ENCODE measurements around the gene RDM1. TPM values are rescaled to one million over a fixed set of nuclear protein-coding genes. Genes with fewer than 3 reads are reported as not detected.

Gene RDM1
- total RNA-seq = not detected
- long read RNA-seq = 0 reads

- Histone ChIP-seq H3K4me3 (peak within 1 kb of the TSS; percentile 48), H3K4me1 (peaks cover 13% of the 10 kb centered on the region), H3K9me3 (no peaks in the 10 kb centered on the region), H3K27me3 (ENCODE audit: low read depth) (peaks cover 11% of the 10 kb centered on the region), H3K36me3 (no peaks in the 10 kb centered on the region), H3K27ac (no peak within 1 kb of the TSS)
- DNase-seq (peak; percentile 61), ATAC-seq (peak; percentile 79 to 84)
- intact Hi-C loops (cut with DNase I) = no loop called here
- no peak for TF ChIP-seq CTCF (IDR thresholded peaks at IDR 0.05)
Measured at GRCh38 chr17:35930211-35931065, at the start of gene RDM1. Gene RDM1, minus strand, starts transcription at chr17:35930773. Its CDS starts 46 bp downstream, at chr17:35930727.

- DNase-seq (no peak), ATAC-seq (no peak)
- intact Hi-C loops (cut with DNase I) = no loop called here
Measured at GRCh38 chr17:35978346-35978745, 47.8 kb upstream of the RDM1 start.

GRCh38 chr17:35977509-35977908 lies 46.9 kb upstream of the RDM1 start:
- intact Hi-C loops (cut with DNase I) = no loop called here
- no peak for DNase-seq

More at GRCh38 chr17:35978346-35978745, 47.8 kb upstream of the RDM1 start:
- H3K36me3 ChIP-seq = no peaks in the 10 kb centered on the region
- H3K4me1 ChIP-seq = peaks cover 5% of the 10 kb centered on the region
- H3K9me3 ChIP-seq = no peaks in the 10 kb centered on the region
- H3K27ac ChIP-seq = no peak overlapping the region
- H3K4me3 ChIP-seq = no peak overlapping the region
- no peaks in the 10 kb centered on the region for H3K27me3 ChIP-seq (ENCODE audit: low read depth)
- TF ChIP-seq CTCF (IDR thresholded peaks at IDR 0.05) = no peak

GRCh38 chr17:35973333-35974260 lies 43.0 kb upstream of the RDM1 start:
- H3K4me1 ChIP-seq = peaks cover 15% of the 10 kb centered on the region
- peak overlapping the region; percentile 24 for H3K27ac ChIP-seq
- no peaks in the 10 kb centered on the region for H3K9me3 ChIP-seq
- H3K27me3 ChIP-seq (ENCODE audit: low read depth) = no peaks in the 10 kb centered on the region
- intact Hi-C loops (cut with DNase I) = no loop called here
- ATAC-seq (no peak), DNase-seq (no peak)
- no peak for TF ChIP-seq CTCF (IDR thresholded peaks at IDR 0.05)
- H3K4me3 ChIP-seq = no peak overlapping the region
- H3K36me3 ChIP-seq = no peaks in the 10 kb centered on the region

More at GRCh38 chr17:35977509-35977908, 46.9 kb upstream of the RDM1 start:
- Histone ChIP-seq H3K4me1 (peaks cover 9% of the 10 kb centered on the region), H3K9me3 (no peaks in the 10 kb centered on the region), H3K27me3 (ENCODE audit: low read depth) (no peaks in the 10 kb centered on the region), H3K27ac (no peak overlapping the region), H3K36me3 (no peaks in the 10 kb centered on the region), H3K4me3 (no peak overlapping the region)
- no peak for TF ChIP-seq CTCF (IDR thresholded peaks at IDR 0.05)
- ATAC-seq = peak in 1 of 2 donors; percentile 7

- Histone ChIP-seq H3K27ac (no peak overlapping the region), H3K4me1 (peaks cover 15% of the 10 kb centered on the region), H3K27me3 (ENCODE audit: low read depth) (no peaks in the 10 kb centered on the region), H3K36me3 (no peaks in the 10 kb centered on the region), H3K4me3 (no peak overlapping the region), H3K9me3 (no peaks in the 10 kb centered on the region)
- intact Hi-C loops (cut with DNase I) = no loop called here
- no peak for ATAC-seq
- no peak for DNase-seq
- TF ChIP-seq CTCF (IDR thresholded peaks at IDR 0.05) = no peak
Measured at GRCh38 chr17:35972945-35973332, 42.4 kb upstream of the RDM1 start.

Measured in lower lobe of right lung (tissue), 2 donors.